K562 (cell line): Measurements from ENCODE around the gene FBXW9. TPM values are rescaled to one million over a fixed set of nuclear protein-coding genes. Genes with fewer than 3 reads are reported as not detected.
A peak's percentile ranks its signal among the peaks of the same experiment; 100 is the strongest.

Experiments
- ATF7 ChIP-seq: fragments of 450-650 bp; IDR thresholded peaks from 2 replicates; pipeline ENCODE4 v1.7.1; 2014; ENCODE audit warnings: mild to moderate bottlenecking, moderate library complexity
- CCNT2 ChIP-seq: IDR thresholded peaks from 2 replicates; pipeline ENCODE4 v1.6.1; 2011; ENCODE audit warnings: borderline replicate concordance, low read depth, mild to moderate bottlenecking, moderate library complexity, mixed read lengths, low read length; ENCODE audit not compliant: insufficient read length; ENCODE audit errors: extremely low read depth
- CREBBP ChIP-seq: IDR thresholded peaks from one replicate; pipeline ENCODE4 v1.6.1; 2012; ENCODE audit warnings: low read depth, mild to moderate bottlenecking, control low read depth, inconsistent platforms, low read length
- CTBP1 ChIP-seq: fragments of 450-650 bp; IDR thresholded peaks from 2 replicates; pipeline ENCODE4 v1.6.1; 2016; ENCODE audit warnings: borderline replicate concordance
- ESRRB ChIP-seq: fragments of 250-450 bp; sonication (Bioruptor Pico); IDR thresholded peaks from 2 replicates; pipeline ENCODE4 v1.5.0; 2020; ENCODE audit warnings: mild to moderate bottlenecking, moderate library complexity, borderline replicate concordance
- PHF8 ChIP-seq: fragments of 200-600 bp; sonication (generic); IDR thresholded peaks from 2 replicates; pipeline ENCODE4 v1.6.1; 2012; ENCODE audit warnings: mixed run types, mild to moderate bottlenecking, inconsistent platforms, low read length, moderate library complexity, borderline replicate concordance
- RCOR1 ChIP-seq, 2 experiments: IDR thresholded peaks; 2 replicates each; pipeline ENCODE4 v1.6.1; 2012; ENCODE audit warnings: low read depth in 2 of 2, low read length in 2 of 2, borderline replicate concordance in 1 of 2, improper control_type of control experiment in 1 of 2
- SIN3A ChIP-seq, 2 experiments: fragments of 150-350 bp in 1 of 2; IDR thresholded peaks; 2 replicates each; pipeline ENCODE4 v1.6.1; 2011 to 2016; ENCODE audit warnings: borderline replicate concordance in 2 of 2, low read depth in 2 of 2, low read length in 2 of 2, mild to moderate bottlenecking in 2 of 2, moderate library complexity in 2 of 2; ENCODE audit not compliant: control insufficient read depth in 1 of 2
- SRF ChIP-seq, 2 experiments: fragments of 250-450, 450-650 bp in 1 of 2; sonication (Bioruptor Pico) in 1 of 2; sonication (generic) in 1 of 2; formaldehyde crosslinking; IDR thresholded peaks; 2 replicates each; pipeline versions ENCODE4 v1.5.0 to v1.5.1; 2020 to 2022; ENCODE audit warnings: mild to moderate bottlenecking in 1 of 2, missing genetic modification reagents in 1 of 2
- ZBTB7A ChIP-seq: IDR thresholded peaks from 2 replicates; pipeline ENCODE4 v1.6.1; 2011; ENCODE audit warnings: low read depth, mild to moderate bottlenecking, low read length, moderate library complexity, borderline replicate concordance; ENCODE audit not compliant: control insufficient read depth
- ZNF165 ChIP-seq: fragments of 250-450 bp; sonication (Bioruptor Pico); IDR thresholded peaks from 2 replicates; pipeline ENCODE4 v1.4.0; 2020; ENCODE audit warnings: borderline replicate concordance
- ZNF311 ChIP-seq: fragments of 250-450 bp; sonication (Bioruptor Pico); IDR thresholded peaks from 2 replicates; pipeline ENCODE4 v1.4.0; 2020; ENCODE audit warnings: mild to moderate bottlenecking, moderate library complexity
- ZNF41 ChIP-seq: fragments of 250-450 bp; sonication (Bioruptor Pico); conservative IDR thresholded peaks from 2 replicates; pipeline ENCODE4 v1.4.0; 2020; ENCODE audit warnings: mild to moderate bottlenecking
- ZNF436 ChIP-seq: fragments of 250-450, 450-650 bp; sonication (Bioruptor Pico); formaldehyde crosslinking; IDR thresholded peaks from 2 replicates; pipeline ENCODE4 v1.7.0; 2020; ENCODE audit warnings: mild to moderate bottlenecking
- ZNF766 ChIP-seq: fragments of 200-800 bp; sonication (Bioruptor generic); conservative IDR thresholded peaks from 2 replicates; pipeline ENCODE4 v1.6.1; 2016; ENCODE audit warnings: missing genetic modification characterization, missing compliant biosample characterization
- polyA plus RNA-seq, 8 experiments: library from polyadenylated mRNA; depleted of rRNA in 4 of 8; stranded (reverse) in 5 of 8; unstranded in 3 of 8; fragments of >200 nt; fragmentation: Nextera tagmentation in 2 of 8; fragmentation: Illumina TruSeq in 1 of 8; extraction: Ambion mirVana in 2 of 8; extraction: Trizol in 1 of 8; gene quantifications; 2 replicates each; pipeline versions ENCODE4 v1.2.1 to v1.2.3, GENCODE V29; 2011 to 2014; ENCODE audit warnings: inconsistent platforms in 1 of 8, missing spikeins in 1 of 8
- total RNA-seq, 7 experiments: library from RNA; depleted of rRNA in 6 of 7; stranded (reverse); fragments of >200 nt in 6 of 7; fragmentation: Illumina TruSeq in 2 of 7; extraction: Trizol in 2 of 7; gene quantifications; 2 replicates each; pipeline versions ENCODE4 v1.2.1 to v1.2.3, GENCODE V29; 2011 to 2021; ENCODE audit warnings: low replicate concordance in 1 of 7
- TF ChIP-seq, protein P1 (sequence below): fragments of 450-650 bp; IDR thresholded peaks from 2 replicates; pipeline ENCODE4 v1.6.1; 2016; ENCODE audit warnings: borderline replicate concordance
- TF ChIP-seq, protein P2 (sequence below): IDR thresholded peaks from 2 replicates; pipeline ENCODE4 v1.6.1; 2011; ENCODE audit warnings: borderline replicate concordance, low read depth, mild to moderate bottlenecking, moderate library complexity, low read length; ENCODE audit not compliant: insufficient read depth, poor library complexity, severe bottlenecking
- TF ChIP-seq, protein P3 (sequence below): sonication (generic); formaldehyde crosslinking; IDR thresholded peaks from 2 replicates; pipeline ENCODE4 v1.8.1; 2023; ENCODE audit warnings: mild to moderate bottlenecking, missing genetic modification reagents, moderate library complexity
- TF ChIP-seq, protein P4 (sequence below): sonication (generic); formaldehyde crosslinking; IDR thresholded peaks from 2 replicates; pipeline ENCODE4 v1.8.0; 2022; ENCODE audit warnings: mild to moderate bottlenecking, low read depth, missing genetic modification reagents

FBXW9 gene
- total and polyA plus RNA-seq, 9 of the 15 experiments (the other 6 are each of a cell fraction or from before 2014, with no cell fraction given), result 0.23 to 21.7 (median 6.2) TPM

DNA sequence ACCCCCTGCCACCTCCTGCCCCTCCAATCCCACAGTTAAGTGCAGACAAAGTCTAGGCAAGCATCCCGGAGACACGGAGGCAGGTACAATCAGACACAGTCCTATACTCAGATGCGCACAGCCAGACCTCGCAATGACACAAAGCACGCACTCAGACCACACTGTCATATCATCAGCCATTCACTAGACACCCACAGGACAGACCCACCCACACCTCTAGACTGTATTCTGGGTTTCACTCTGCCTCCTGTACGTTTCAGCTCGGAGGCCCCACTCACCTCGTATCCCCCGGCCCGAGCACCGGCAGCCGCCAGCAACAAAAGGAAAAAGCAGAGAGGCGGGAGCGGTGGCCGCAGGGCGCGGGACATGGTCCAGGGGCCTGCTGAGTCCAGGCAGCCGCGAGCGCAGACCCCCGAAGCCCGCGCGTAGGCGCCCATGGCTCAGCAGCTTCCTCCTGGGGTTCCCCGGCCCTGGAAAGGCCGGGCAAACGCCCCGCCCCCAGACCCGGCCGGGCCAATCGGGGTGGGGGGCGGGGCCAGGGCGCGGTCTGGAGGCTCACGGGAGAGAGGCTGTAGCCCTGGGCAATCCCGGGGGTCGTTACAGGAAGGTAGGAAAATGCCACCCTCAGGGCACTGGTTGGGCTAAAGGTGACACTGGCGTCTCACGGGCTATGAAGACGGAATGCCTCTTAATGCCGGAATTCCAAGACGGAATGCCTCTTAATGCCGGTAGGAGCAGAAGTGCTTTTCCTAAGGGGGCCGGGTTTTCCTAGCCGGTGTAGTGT, 30.0 kb downstream of the FBXW9 start, which contains the start of the genes MAN2B1 and WDR83 (continued):
- TF ChIP-seq, protein P1, sequence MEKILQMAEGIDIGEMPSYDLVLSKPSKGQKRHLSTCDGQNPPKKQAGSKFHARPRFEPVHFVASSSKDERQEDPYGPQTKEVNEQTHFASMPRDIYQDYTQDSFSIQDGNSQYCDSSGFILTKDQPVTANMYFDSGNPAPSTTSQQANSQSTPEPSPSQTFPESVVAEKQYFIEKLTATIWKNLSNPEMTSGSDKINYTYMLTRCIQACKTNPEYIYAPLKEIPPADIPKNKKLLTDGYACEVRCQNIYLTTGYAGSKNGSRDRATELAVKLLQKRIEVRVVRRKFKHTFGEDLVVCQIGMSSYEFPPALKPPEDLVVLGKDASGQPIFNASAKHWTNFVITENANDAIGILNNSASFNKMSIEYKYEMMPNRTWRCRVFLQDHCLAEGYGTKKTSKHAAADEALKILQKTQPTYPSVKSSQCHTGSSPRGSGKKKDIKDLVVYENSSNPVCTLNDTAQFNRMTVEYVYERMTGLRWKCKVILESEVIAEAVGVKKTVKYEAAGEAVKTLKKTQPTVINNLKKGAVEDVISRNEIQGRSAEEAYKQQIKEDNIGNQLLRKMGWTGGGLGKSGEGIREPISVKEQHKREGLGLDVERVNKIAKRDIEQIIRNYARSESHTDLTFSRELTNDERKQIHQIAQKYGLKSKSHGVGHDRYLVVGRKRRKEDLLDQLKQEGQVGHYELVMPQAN, result peak; percentile 46; the same call in 1 of the 2 replicates
- peak; percentile 44 for TF ChIP-seq CCNT2
- peak in 1 of 2 experiments; percentile 51; a peak in 2 of 4 replicates for TF ChIP-seq SIN3A (IDR thresholded peaks at IDR 0.05; ENCODE audit: borderline replicate concordance in 2 of 2, control insufficient read depth in 1 of 2, low read depth in 2 of 2, low read length in 2 of 2)
- no peak for TF ChIP-seq ZNF311
- TF ChIP-seq ZNF436 (CRISPR knock-in tag), result 0 out of 2 replicates have a peak, but pooled peaks have one; percentile 20
- 0 out of 2 replicates have a peak, but pooled peaks have one; percentile 10 for TF ChIP-seq ZNF41 (CRISPR knock-in tag)
- TF ChIP-seq ZNF165 (CRISPR knock-in tag), result no peak
- TF ChIP-seq, protein P2, sequence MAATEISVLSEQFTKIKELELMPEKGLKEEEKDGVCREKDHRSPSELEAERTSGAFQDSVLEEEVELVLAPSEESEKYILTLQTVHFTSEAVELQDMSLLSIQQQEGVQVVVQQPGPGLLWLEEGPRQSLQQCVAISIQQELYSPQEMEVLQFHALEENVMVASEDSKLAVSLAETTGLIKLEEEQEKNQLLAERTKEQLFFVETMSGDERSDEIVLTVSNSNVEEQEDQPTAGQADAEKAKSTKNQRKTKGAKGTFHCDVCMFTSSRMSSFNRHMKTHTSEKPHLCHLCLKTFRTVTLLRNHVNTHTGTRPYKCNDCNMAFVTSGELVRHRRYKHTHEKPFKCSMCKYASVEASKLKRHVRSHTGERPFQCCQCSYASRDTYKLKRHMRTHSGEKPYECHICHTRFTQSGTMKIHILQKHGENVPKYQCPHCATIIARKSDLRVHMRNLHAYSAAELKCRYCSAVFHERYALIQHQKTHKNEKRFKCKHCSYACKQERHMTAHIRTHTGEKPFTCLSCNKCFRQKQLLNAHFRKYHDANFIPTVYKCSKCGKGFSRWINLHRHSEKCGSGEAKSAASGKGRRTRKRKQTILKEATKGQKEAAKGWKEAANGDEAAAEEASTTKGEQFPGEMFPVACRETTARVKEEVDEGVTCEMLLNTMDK, result no peak
- 0 out of 2 replicates have a peak, but pooled peaks have one; percentile 20 for TF ChIP-seq CTBP1
- TF ChIP-seq, protein P3, sequence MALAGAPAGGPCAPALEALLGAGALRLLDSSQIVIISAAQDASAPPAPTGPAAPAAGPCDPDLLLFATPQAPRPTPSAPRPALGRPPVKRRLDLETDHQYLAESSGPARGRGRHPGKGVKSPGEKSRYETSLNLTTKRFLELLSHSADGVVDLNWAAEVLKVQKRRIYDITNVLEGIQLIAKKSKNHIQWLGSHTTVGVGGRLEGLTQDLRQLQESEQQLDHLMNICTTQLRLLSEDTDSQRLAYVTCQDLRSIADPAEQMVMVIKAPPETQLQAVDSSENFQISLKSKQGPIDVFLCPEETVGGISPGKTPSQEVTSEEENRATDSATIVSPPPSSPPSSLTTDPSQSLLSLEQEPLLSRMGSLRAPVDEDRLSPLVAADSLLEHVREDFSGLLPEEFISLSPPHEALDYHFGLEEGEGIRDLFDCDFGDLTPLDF (CRISPR knock-in tag), result peak; percentile 42; the same call in 1 of the 2 replicates
- peak; percentile 41; the same call in 1 of the 2 replicates for TF ChIP-seq ZBTB7A
- TF ChIP-seq RCOR1 (IDR thresholded peaks at IDR 0.05; ENCODE audit: borderline replicate concordance in 1 of 2, low read depth in 2 of 2, low read length in 2 of 2), result 0 out of 4 replicates have a peak, but pooled peaks of 1 of the 2 experiments have one; percentile 6
- TF ChIP-seq ATF7, result no peak
- TF ChIP-seq ZNF766 (CRISPR knock-in tag), result no peak
- TF ChIP-seq, protein P4, sequence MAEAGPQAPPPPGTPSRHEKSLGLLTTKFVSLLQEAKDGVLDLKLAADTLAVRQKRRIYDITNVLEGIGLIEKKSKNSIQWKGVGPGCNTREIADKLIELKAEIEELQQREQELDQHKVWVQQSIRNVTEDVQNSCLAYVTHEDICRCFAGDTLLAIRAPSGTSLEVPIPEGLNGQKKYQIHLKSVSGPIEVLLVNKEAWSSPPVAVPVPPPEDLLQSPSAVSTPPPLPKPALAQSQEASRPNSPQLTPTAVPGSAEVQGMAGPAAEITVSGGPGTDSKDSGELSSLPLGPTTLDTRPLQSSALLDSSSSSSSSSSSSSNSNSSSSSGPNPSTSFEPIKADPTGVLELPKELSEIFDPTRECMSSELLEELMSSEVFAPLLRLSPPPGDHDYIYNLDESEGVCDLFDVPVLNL (CRISPR knock-in tag), result no peak
- TF ChIP-seq ESRRB (CRISPR knock-in tag), result no peak
- no peak for TF ChIP-seq CREBBP
- 0 out of 4 replicates have a peak, but pooled peaks of 1 of the 2 experiments have one; percentile 27 for TF ChIP-seq SRF (CRISPR knock-in tag; IDR thresholded peaks at IDR 0.05)
- peak; percentile 78; the same call in 1 of the 2 replicates for TF ChIP-seq PHF8
